Skeletal muscle tissue (tissue), 4 donors: ENCODE results near the gene ISG15. TPM values are rescaled to one million over a fixed set of nuclear protein-coding genes. Genes with fewer than 3 reads are reported as not detected.

ENCODE experiments used
- H3K27ac ChIP-seq: one replicate; pipeline ENCODE4 v1.7.0; 2013; ENCODE audit warnings: mild to moderate bottlenecking, low read depth, low read length, inconsistent platforms
- H3K27me3 ChIP-seq, 3 donors: one replicate each; pipeline ENCODE4 v1.7.0; 2013; ENCODE audit warnings: low read length in 3 of 3; ENCODE audit not compliant: control insufficient read depth in 3 of 3, insufficient read depth in 3 of 3
- H3K36me3 ChIP-seq, 3 donors: one replicate each; pipeline ENCODE4 v1.7.0; 2013; ENCODE audit warnings: low read length in 3 of 3; ENCODE audit not compliant: control insufficient read depth in 3 of 3, insufficient read depth in 3 of 3
- H3K4me1 ChIP-seq, 3 donors: one replicate each; pipeline ENCODE4 v1.7.0; 2013; ENCODE audit warnings: low read length in 3 of 3, mild to moderate bottlenecking in 3 of 3; ENCODE audit not compliant: control insufficient read depth in 3 of 3, insufficient read depth in 3 of 3
- H3K4me3 ChIP-seq, 3 donors: one replicate each; pipeline ENCODE4 v1.7.0; 2013; ENCODE audit warnings: low read length in 3 of 3
- H3K9ac ChIP-seq, 3 donors: one replicate each; pipeline ENCODE4 v1.7.0; 2013; ENCODE audit warnings: low read length in 3 of 3, mild to moderate bottlenecking in 3 of 3, moderate library complexity in 2 of 3, low read depth in 1 of 3
- H3K9me3 ChIP-seq, 3 donors: one replicate each; pipeline ENCODE4 v1.7.0; 2013; ENCODE audit warnings: low read length in 3 of 3; ENCODE audit not compliant: control insufficient read depth in 3 of 3
- total RNA-seq: library from RNA; depleted of rRNA; stranded (reverse); fragments of >200 nt; gene quantifications from one replicate; pipeline ENCODE4 v1.2.3, GENCODE V29; 2014
- donor health status: Osteomylitis.

The ISG15 gene
- total RNA-seq, 1 donor from 2014 or later: 23.5 TPM

DNA sequence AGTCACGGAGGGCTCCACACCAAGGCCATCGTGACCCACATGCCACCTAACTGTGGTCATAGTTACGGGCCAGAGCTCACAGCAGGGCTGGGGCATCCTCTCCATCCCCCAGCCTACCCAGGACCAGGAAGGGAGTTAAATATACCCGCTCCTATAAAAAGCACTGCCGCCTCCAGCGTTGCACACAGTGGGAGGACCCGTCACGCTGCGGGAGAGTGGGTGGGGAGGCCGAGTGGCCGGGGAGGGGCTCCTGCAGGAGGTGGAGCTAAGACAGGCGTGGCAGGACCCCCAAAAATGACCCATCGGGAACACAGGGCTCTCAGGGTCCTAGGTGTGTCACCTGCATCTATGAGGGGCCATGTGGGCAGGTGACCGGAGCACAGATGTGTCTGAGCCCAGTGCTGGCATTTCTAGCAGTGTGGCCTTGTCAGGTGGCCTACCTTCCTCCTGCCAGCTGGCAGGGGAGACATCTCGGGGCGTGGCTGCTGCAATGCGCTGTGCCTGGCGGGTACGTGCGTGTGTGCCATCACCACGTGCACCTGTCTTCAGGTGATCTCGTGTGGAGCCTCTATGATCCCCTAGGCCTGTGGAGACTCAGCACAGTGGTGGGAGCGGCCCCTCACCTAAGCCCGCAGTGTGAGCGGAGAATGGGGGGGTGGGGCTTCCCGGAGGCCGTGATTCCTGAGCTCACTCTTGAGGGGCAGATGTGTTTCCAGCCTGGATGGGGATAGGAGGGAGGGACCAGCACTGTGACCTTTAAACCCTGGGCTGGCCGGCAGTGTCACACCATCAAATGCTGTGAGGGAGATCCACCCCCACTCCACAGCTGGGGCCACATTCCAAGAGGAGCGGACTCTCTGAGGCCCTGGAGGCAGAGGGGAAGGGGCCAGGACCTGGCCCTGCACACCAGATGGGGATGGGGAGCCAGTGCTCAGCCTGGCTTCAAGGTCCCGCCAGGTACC lies 24.4 kb downstream of the ISG15 start:
- no peak overlapping the region for H3K9ac ChIP-seq
- H3K36me3 ChIP-seq: no peaks in the 10 kb centered on the region
- H3K4me3 ChIP-seq: no peak overlapping the region
- peaks cover 56 to 65% (median 60%) of the 10 kb centered on the region in 3 donors for H3K27me3 ChIP-seq
- H3K4me1 ChIP-seq: peaks cover 5 to 28% (median 16%) of the 10 kb centered on the region in 3 donors
- no peaks in the 10 kb centered on the region for H3K9me3 ChIP-seq
- H3K27ac ChIP-seq: no peak overlapping the region

DNA sequence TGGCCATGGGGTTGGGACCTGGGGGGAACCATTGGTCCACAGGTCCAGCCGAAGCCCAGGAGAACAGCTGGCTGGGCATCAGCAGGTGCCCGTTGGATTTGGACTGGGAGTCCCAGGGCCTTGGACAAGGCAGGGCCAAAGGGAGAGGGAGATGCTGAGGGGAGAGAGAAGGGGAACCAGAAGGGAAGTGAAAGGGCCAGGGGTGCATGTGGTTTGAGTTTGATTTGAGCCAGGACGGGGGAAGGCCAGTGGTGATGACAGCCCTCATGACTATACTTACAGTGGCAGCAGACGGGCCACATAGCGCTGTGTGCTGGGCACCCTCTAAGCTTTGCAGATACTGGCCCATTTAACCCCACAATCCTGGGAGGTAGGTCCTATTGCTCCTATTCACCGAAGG lies 25.4 kb downstream of the ISG15 start:
- H3K9me3 ChIP-seq: no peaks in the 10 kb centered on the region
- H3K9ac ChIP-seq: no peak overlapping the region
- H3K4me1 ChIP-seq: peaks cover 0 to 22% (median 12%) of the 10 kb centered on the region in 3 donors
- no peaks in the 10 kb centered on the region for H3K36me3 ChIP-seq
- no peak overlapping the region for H3K4me3 ChIP-seq
- no peak overlapping the region for H3K27ac ChIP-seq
- peaks cover 55 to 63% (median 55%) of the 10 kb centered on the region in 3 donors for H3K27me3 ChIP-seq

DNA sequence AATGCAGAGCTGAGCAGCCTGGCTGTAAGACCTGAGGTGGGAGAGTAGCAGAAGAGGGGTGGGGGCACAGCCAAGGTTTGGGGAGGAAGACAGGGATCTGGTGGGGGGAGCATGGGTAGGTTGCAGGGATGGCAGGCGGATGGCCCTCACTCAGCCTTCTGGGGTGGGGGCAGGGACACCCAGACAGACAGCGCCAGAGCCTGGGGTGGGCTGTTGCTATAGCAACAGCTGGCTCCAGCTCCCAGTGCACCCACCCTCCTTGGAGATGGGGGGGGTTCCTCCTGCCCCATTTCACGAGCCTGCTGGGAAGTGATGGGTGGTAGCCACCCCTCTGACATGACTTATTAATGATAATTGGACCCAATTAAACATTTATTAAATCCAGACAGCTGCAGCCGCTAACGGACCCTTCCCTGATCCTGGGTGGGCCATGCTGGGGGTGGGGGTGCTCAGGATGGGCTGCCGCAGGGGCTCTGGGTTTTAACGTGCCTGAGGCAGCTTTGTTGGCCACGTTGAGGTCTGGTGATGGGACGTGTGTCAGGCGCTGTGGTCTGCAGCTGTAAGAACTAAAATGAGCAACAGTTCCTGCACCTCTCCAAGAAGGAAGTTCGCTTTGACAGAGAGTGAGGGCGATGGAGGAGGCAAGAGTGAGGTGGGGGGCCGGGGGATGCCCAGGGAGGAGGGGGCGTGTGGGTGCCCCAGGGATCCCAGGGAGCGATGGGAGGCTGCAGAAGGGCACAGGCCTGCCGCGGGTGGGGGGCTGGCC lies 26.0 kb downstream of the ISG15 start:
- H3K27ac ChIP-seq: no peak overlapping the region
- H3K9ac ChIP-seq: no peak overlapping the region
- H3K4me3 ChIP-seq: no peak overlapping the region
- H3K9me3 ChIP-seq: no peaks in the 10 kb centered on the region
- H3K4me1 ChIP-seq: peaks cover 0 to 18% (median 9%) of the 10 kb centered on the region in 3 donors
- H3K27me3 ChIP-seq: peaks cover 49 to 60% (median 53%) of the 10 kb centered on the region in 3 donors
- peaks cover 0 to 2% (median 0%) of the 10 kb centered on the region in 3 donors for H3K36me3 ChIP-seq

DNA sequence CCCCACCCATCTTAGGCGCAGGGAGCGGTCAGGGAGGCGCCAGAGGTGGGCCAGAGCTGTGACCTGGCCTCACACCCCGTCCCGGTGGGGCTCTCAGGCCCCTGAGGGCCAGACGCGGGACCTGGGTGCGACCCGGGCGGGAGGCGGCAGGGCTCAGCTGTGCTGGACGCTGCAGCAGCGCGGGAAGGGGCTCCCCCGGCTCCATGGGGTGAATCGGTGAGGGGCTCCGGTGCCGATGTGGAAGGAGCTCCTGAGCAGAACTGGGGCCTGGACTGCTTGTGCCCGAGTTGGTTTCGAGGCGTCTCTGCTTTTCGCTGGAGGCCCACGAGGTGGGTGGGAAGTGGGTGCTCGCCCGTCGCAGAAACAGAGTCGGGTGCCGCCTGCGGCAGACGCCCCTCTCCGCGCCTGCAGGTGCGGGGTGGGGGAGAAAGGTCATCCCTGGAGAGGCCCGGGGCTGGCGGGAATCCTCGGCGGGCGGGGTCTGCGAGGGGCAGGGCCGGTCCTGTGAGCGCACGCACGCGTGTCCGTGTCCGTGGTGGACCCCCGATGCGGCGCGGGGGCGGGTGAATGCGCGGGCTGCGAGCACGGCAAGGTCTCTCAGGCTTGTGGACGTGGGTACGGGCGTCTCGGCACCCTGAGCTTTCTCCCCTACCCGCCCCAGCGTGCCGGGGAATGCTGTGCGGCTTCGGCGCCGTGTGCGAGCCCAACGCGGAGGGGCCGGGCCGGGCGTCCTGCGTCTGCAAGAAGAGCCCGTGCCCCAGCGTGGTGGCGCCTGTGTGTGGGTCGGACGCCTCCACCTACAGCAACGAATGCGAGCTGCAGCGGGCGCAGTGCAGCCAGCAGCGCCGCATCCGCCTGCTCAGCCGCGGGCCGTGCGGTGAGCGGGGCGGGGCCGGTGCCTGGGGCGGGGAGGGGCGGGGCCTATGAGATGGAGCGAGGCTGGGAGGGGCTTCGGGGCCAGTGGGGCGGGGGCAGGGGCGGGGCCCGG lies 27.0 kb downstream of the ISG15 start:
- Histone ChIP-seq H3K27ac (no peak overlapping the region), H3K4me3 (peak overlapping the region in 2 of 3 donors; percentile 29 to 54), H3K27me3 (peaks cover 42 to 55% (median 50%) of the 10 kb centered on the region in 3 donors), H3K9me3 (no peaks in the 10 kb centered on the region), H3K36me3 (peaks cover 0 to 5% (median 0%) of the 10 kb centered on the region in 3 donors), H3K4me1 (peaks cover 0 to 15% (median 8%) of the 10 kb centered on the region in 3 donors), H3K9ac (peak overlapping the region in 1 of 3 donors; percentile 8)

DNA sequence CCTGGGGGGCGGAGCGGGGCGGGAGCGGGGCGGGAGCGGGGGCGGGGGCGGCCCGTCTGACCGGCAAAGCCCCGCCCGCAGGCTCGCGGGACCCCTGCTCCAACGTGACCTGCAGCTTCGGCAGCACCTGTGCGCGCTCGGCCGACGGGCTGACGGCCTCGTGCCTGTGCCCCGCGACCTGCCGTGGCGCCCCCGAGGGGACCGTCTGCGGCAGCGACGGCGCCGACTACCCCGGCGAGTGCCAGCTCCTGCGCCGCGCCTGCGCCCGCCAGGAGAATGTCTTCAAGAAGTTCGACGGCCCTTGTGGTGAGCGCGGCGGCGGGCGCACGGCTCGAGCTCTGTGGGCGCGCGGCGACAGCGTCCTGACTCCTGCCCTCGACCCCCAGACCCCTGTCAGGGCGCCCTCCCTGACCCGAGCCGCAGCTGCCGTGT lies 27.8 kb downstream of the ISG15 start:
- H3K9ac ChIP-seq: no peak overlapping the region
- H3K36me3 ChIP-seq: peaks cover 0 to 5% (median 0%) of the 10 kb centered on the region in 3 donors

DNA sequence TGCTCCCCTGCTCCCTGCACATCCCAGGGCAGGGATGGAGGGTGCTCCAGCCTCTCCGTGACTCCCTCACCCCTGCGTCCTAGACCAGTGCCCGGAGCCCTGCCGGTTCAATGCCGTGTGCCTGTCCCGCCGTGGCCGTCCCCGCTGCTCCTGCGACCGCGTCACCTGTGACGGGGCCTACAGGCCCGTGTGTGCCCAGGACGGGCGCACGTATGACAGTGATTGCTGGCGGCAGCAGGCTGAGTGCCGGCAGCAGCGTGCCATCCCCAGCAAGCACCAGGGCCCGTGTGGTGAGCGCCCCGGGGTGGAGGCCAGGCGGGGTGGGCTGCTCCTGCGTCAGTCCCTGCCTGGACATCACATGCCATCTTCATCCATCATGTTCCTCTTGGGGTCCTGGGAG lies 28.6 kb downstream of the ISG15 start:
- peaks cover 0 to 5% (median 0%) of the 10 kb centered on the region in 3 donors for H3K36me3 ChIP-seq
- no peak overlapping the region for H3K9ac ChIP-seq
- H3K27ac ChIP-seq: no peak overlapping the region
- peaks cover 31 to 41% (median 36%) of the 10 kb centered on the region in 3 donors for H3K27me3 ChIP-seq
- H3K4me3 ChIP-seq: no peak overlapping the region
- no peaks in the 10 kb centered on the region for H3K9me3 ChIP-seq
- peaks cover 0 to 15% (median 8%) of the 10 kb centered on the region in 3 donors for H3K4me1 ChIP-seq

More for the DNA sequence above, 27.8 kb downstream of the ISG15 start:
- Histone ChIP-seq H3K4me1 (peaks cover 0 to 15% (median 8%) of the 10 kb centered on the region in 3 donors), H3K9me3 (no peaks in the 10 kb centered on the region), H3K27ac (no peak overlapping the region), H3K27me3 (peaks cover 34 to 47% (median 42%) of the 10 kb centered on the region in 3 donors), H3K4me3 (no peak overlapping the region)

DNA sequence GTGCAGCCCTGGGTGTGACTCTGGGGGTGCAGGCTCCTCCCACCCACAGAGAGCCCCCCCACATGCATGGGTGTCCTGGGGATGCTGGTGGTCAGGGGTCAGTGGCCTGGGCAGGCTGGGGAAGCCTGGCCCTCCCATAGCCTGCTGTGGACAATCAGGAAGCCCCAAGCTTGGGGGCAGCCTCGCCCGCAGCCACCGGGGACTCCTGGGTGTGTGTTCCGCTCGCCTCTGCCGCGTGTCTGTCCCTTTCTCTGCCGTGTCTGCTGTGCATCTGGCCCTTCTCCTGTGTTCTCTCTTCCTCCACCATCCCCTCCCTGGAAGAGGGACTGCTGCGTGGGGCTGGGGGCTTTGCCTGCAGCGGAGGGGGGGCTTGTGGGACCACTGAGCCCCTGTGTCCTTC lies 29.5 kb downstream of the ISG15 start:
- Histone ChIP-seq H3K9me3 (no peaks in the 10 kb centered on the region), H3K9ac (no peak overlapping the region), H3K27ac (no peak overlapping the region), H3K36me3 (peaks cover 0 to 5% (median 0%) of the 10 kb centered on the region in 3 donors), H3K4me3 (no peak overlapping the region), H3K4me1 (peaks cover 0 to 15% (median 8%) of the 10 kb centered on the region in 3 donors), H3K27me3 (peaks cover 24 to 31% (median 27%) of the 10 kb centered on the region in 3 donors)

DNA sequence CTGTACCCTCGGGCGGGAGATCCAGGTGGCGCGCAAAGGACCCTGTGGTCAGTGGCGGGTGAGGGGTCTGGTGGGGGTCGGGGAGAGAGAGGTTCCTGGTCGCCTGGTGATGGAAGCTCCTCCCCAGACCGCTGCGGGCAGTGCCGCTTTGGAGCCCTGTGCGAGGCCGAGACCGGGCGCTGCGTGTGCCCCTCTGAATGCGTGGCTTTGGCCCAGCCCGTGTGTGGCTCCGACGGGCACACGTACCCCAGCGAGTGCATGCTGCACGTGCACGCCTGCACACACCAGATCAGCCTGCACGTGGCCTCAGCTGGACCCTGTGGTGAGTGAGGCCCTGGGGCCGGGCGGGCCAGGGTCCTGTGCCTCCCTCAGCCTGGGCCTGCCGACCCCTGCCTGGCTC lies 30.1 kb downstream of the ISG15 start:
- no peaks in the 10 kb centered on the region for H3K9me3 ChIP-seq
- peaks cover 18 to 26% (median 21%) of the 10 kb centered on the region in 3 donors for H3K27me3 ChIP-seq
- H3K27ac ChIP-seq: no peak overlapping the region
- no peak overlapping the region for H3K9ac ChIP-seq
- H3K4me1 ChIP-seq: peaks cover 0 to 15% (median 8%) of the 10 kb centered on the region in 3 donors
- H3K4me3 ChIP-seq: no peak overlapping the region
- peaks cover 0 to 5% (median 0%) of the 10 kb centered on the region in 3 donors for H3K36me3 ChIP-seq

DNA sequence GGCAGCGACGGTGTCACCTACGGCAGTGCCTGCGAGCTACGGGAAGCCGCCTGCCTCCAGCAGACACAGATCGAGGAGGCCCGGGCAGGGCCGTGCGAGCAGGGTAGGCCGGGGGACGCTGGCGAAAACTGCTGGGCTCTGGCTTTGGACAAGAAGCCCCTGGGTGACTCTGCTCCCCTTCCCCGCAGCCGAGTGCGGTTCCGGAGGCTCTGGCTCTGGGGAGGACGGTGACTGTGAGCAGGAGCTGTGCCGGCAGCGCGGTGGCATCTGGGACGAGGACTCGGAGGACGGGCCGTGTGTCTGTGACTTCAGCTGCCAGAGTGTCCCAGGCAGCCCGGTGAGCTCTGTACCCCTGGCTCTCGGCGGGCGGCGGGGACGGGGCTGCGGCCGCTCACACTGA lies 30.6 kb downstream of the ISG15 start:
- H3K4me1 ChIP-seq: peaks cover 0 to 15% (median 8%) of the 10 kb centered on the region in 3 donors
- no peaks in the 10 kb centered on the region for H3K9me3 ChIP-seq
- no peak overlapping the region for H3K9ac ChIP-seq
- peaks cover 0 to 5% (median 0%) of the 10 kb centered on the region in 3 donors for H3K36me3 ChIP-seq
- no peak overlapping the region for H3K4me3 ChIP-seq
- H3K27me3 ChIP-seq: peaks cover 13 to 21% (median 16%) of the 10 kb centered on the region in 3 donors
- no peak overlapping the region for H3K27ac ChIP-seq
